22Rv1 (cell line): Measurements from ENCODE around the gene DHX34.

ENCODE experiments used
- ZFX ChIP-seq: fragments of 450-650 bp; IDR thresholded peaks from 2 replicates; pipeline ENCODE4 v1.6.1; 2017; ENCODE audit warnings: antibody characterized with exemption, borderline replicate concordance
- TF ChIP-seq, protein P1 (sequence below): fragments of 450-650 bp; IDR thresholded peaks from 2 replicates; pipeline ENCODE4 v1.5.1; 2017; ENCODE audit warnings: mild to moderate bottlenecking

DNA sequence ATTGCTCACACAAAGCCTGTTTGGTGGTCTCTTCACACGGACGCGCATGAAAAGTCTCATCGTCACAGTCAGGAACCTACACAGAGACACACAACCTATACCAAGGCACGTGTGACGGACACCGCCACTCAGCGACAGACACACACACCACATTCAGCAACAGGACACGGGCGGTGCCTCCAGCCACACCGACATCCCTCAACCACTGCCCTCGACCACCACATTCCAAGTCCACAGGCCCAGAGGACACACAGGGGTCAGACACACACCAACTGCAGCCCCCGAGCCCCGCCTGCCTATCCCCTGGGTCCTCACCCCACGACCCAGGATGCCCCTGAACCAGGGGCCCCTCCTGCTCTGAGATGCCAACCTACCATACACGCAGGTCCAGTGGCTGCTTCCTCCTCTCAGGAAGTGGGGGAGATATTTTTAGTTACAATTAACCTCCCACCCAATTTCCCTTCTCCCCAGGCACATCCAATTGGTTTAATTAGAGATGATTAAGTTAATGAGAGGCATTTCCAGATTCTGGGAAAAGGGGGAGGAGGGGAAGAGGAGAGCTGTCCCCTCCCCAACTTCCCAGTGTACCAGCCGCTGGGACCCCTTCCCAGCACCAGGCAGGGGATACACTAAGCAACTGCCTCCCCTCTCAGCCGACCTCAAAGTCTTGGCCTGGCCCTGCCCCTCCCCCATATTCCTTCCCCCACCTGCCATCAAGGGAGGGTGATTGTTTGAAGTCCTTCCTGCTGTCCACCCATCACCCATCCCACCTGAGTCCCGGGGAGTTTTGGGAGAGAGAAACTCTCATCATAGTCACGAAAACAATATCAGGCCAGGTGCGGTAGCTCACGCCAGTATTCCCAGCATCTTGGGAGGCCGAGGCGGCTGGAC lies 49.8 kb downstream of the DHX34 start:
- TF ChIP-seq, protein P1, sequence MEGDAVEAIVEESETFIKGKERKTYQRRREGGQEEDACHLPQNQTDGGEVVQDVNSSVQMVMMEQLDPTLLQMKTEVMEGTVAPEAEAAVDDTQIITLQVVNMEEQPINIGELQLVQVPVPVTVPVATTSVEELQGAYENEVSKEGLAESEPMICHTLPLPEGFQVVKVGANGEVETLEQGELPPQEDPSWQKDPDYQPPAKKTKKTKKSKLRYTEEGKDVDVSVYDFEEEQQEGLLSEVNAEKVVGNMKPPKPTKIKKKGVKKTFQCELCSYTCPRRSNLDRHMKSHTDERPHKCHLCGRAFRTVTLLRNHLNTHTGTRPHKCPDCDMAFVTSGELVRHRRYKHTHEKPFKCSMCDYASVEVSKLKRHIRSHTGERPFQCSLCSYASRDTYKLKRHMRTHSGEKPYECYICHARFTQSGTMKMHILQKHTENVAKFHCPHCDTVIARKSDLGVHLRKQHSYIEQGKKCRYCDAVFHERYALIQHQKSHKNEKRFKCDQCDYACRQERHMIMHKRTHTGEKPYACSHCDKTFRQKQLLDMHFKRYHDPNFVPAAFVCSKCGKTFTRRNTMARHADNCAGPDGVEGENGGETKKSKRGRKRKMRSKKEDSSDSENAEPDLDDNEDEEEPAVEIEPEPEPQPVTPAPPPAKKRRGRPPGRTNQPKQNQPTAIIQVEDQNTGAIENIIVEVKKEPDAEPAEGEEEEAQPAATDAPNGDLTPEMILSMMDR, result no peak
- no peak for TF ChIP-seq ZFX
